GM21576 (cell line): ENCODE results near the gene CPSF6.
"Not testable (repeated sequence)": the region's sequence is repeated elsewhere in the genome, so short reads cannot be mapped to it uniquely, and the experiment has no call there.

Source experiments
- ATAC-seq: cut with Tn5 transposase; IDR thresholded peaks from one replicate; pipeline ENCODE4 v1.9.1; 2021; ENCODE audit warnings: mild to moderate bottlenecking, moderate library complexity; ENCODE audit not compliant: unreplicated experiment

The CPSF6 gene, protein sequence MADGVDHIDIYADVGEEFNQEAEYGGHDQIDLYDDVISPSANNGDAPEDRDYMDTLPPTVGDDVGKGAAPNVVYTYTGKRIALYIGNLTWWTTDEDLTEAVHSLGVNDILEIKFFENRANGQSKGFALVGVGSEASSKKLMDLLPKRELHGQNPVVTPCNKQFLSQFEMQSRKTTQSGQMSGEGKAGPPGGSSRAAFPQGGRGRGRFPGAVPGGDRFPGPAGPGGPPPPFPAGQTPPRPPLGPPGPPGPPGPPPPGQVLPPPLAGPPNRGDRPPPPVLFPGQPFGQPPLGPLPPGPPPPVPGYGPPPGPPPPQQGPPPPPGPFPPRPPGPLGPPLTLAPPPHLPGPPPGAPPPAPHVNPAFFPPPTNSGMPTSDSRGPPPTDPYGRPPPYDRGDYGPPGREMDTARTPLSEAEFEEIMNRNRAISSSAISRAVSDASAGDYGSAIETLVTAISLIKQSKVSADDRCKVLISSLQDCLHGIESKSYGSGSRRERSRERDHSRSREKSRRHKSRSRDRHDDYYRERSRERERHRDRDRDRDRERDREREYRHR

GRCh38 chr12:69239352-69239921, at the start of gene CPSF6:
TSS of gene CPSF6 (plus strand) at chr12:69239569. CDS start at chr12:69239647, 78 bp downstream.
- peak; percentile 88 for ATAC-seq

DNA sequence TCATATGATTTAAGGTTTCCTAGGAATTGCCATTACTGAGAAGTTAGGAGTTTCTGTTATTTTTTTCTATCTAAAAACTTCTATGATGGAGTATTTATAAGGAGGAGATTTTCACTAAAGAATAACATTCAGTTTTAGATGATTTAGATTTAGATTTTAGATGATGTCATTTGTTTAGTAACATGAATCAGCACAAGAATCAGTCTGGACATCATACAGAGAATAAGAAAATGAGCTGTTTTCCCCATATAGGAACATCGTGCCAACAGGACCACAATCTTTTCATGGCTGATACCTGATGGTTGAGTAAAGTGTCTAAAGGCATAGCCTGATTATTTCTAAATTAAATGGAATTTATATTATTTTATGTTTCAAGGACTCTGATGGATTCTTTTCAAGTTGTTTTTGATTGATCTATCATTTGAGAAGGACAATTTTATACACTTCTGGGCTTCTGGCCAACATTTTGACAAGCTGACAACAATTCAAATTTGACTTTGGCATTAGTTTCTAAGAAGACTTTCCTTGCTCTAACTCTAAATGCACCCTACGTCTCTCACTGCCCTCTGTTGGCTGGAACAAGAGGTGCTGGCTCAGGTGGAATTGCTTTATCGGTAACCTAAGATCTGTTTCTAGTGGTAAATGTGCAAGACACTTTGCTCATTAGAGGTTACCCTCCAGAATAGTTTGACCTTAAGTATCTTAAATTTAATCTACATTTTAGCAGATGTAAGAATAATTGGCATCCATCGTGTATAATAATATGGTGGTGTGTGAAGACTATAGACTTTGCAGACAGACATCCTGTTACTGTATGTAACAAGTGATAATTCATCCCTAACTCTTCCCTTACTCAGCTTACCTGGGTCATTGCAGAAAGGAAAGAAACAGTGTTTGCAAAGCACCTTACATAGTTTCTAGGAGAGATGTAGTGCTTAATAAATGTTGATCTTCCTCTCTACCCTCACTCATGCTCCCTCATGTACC, 42.8 kb upstream of the CPSF6 start:
- ATAC-seq: no peak

DNA sequence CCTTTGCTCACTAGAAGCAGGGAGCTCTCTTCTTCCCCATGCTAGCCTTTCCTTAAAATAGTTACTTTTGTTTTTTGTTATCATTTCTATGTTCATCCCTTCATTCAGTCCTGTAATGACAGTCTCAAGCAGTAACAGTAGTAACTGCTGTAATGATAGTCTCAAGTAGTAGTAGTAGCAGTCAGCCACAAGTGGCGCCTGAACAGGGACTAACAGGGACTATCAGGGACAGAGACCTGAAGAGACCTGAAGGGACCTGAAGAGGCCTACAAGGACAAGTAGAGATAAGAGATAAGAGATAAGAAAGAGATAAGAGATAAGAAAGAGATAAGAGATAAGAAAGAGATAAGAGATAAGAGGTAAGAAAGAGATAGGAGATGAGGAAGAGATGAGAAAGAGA, 39.4 kb upstream of the CPSF6 start:
- ATAC-seq: not testable (repeated sequence)

DNA sequence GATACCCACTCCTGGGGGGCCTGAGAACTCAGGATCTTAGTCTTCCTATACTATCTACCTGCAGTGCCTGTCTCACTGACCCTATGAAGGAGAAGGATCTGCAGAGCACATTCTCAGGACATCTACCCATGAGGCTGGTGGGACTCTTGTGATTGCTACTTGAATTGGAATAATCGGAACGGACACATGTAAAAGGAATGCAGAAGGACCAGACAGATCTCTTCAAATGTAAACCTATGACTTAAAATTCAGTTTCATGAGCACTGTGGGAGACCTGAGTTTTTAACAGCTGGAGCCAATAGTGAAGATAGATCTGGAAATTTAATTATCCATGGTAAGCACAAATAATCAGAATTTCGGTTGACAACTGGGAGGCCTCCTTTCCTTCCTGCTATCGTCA, 35.2 kb upstream of the CPSF6 start:
- no peak for ATAC-seq

- ATAC-seq: no peak
These were observed 28.7 kb upstream of the CPSF6 start for GRCh38 chr12:69210661-69211060.

- no peak for ATAC-seq
These were observed 28.2 kb upstream of the CPSF6 start for GRCh38 chr12:69211160-69211559.

DNA sequence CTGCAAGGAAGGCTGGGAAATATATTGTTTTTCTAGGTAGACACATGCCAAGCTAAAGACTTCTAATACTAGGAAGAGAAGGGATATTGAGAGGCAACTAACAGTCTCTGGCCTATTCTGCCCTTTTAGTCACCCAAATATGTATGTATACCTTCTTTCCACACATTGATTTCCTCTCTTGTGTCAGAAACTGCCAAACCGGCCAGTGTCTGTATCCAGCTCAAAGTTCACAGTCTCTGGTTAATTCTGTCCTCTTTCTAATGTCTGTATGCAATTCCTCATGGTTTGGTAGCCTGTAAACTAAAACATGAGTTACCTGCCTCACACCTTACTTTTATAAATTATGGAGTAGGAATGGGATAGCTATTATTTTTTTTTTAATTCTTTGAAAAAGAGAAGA, 25.2 kb upstream of the CPSF6 start:
- no peak for ATAC-seq

DNA sequence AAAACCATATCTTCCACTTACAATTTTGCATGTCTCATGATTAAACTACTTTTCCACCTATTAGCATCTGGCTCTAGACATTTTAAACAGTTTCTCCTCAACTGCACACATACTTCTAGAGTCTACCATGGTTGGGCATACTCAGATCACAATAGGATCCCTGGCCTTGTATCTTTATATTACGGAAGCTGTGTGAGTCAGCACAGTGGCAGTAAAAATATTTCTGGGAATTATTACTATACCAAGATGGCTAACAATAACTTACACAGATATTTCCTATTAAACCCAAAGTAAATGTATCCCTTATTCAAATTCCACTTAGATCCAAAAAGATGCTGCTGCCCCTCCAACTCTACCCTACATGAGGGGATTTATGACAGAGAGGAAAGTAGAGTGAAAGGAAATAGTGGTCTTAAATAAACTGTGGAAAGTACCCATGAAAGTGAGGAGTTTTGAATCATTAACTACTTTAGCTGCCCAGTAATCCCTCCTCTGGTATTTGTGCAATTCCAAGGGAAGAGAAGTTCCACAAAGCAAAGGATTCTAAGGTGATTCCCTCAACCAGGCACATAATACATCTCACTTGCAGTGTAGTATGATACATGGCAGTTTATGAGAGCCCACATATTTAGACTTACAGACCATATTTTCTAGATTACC, 14.0 kb upstream of the CPSF6 start:
- ATAC-seq: no peak

- no peak for ATAC-seq
These were observed 7.9 kb upstream of the CPSF6 start for GRCh38 chr12:69231479-69231878.

- ATAC-seq: peak; percentile 0
These were observed 599 bp upstream of the CPSF6 start for GRCh38 chr12:69238589-69239351.

GRCh38 chr12:69239922-69240630, 707 bp downstream of the CPSF6 start:
- peak; percentile 22 for ATAC-seq

- no peak for ATAC-seq
These were observed 1.2 kb downstream of the CPSF6 start for GRCh38 chr12:69240631-69240995.

GRCh38 chr12:69241438-69242092, 2.2 kb downstream of the CPSF6 start:
- no peak for ATAC-seq

- ATAC-seq: peak; percentile 53
These were observed 4.0 kb downstream of the CPSF6 start for GRCh38 chr12:69243099-69244084.

DNA sequence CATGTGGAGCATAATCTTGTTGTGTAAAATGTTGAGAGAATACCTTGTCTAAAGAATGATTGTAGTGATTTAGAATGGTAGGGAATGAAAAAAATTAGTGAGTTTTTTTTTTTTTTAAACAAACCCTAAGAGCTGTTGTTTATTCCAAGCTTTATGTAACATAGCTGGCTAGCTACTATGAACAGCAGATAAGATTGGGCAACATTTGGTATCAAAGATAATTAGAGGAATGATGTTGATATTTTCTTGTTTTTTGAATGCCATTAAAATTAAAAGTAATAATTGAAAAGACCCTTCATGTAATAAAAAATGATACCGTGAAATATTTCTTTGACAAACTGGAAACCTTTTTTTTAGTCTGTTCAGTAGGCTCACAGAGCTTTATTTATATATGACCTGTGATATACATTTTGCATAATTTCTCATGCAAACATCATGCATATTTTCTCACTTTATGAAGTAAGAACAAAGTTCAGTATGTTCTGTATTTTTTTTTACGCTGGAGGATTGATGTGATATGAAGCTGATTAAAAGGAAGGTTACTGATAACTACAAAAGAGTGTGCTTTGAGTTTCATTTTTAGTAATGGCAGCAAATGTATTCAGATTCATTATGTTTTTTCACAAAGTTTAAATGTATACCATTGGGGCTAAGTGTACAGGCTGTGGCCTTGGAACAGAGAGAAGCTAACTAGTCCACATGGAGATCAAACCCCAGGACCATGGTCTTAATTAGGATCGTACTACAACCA, 8.1 kb downstream of the CPSF6 start:
- ATAC-seq: no peak

DNA sequence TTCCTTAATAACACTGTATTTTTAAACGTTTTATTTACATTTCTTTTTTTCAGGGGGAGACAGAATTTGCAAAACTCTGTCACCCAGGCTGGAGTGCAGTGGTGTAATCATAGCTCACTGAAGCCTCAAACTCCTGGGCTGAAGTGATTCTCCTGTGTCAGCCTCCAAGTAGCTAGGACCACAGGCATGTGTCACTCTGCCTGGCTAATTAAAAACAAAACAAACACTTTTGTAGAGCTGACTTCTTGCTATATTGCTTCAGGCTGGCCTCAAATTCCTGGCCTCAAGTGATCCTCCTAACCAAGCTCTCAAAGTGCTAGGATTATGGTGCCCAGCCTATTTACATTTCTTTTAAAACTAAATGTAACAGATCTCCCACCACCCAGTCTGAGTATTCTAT, 12.7 kb downstream of the CPSF6 start:
- no peak for ATAC-seq

- ATAC-seq: peak; percentile 64
These were observed 14.7 kb downstream of the CPSF6 start for GRCh38 chr12:69254046-69254445.
